NCI-H526 treated with DMSO at 0.1 percent for 48 hours (cell line): Measurements from ENCODE around the gene CDCA3.
"Not testable (repeated sequence)": the region's sequence is repeated elsewhere in the genome, so short reads cannot be mapped to it uniquely, and the experiment has no call there.

Experiments
- DNase-seq: peaks from one replicate; lab custom pipeline; 2025; lab: John Stamatoyannopoulos, UW

Gene CDCA3

DNA sequence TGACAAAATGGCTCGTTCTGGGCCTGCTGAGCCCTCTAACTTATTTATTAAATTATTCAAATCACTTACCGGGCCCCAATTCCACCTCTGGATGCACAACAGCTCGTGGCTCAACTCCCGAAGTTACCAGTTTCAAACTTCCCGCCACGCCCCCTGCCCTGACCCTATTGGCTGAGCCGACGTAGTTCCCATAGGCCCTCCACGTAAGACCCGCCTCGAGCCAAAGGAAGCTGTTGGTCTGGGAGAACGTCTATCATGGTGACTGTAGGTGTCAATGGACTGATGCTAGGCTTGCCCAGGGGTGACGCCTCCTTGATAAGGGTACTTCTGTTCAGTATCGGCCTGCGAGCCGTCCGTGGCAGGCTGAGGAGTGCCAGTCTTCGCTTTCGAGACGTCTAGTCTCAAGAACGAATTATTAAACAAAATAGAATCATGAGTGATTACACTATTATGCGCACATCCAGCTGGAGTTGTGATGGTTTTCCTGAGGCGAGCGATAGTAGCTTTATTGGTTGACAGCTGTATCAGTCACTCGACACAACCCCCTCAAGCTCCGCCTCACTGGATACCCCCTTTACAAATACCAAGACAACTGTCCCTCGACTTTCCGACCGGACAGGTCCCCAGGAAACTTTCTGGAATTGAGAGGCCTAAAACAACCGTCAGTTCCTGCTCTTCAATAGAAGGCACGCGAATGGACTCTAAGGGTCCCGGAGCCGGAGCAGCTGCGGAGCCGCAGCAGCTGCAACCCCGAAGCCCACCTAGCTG, at the start of gene CDCA3:
Gene CDCA3 (minus strand): TSS at position 134 of the 768 bp plus-strand sequence. CDS start 334 bp downstream, outside the sequence.
- DNase-seq: peak; percentile 96

DNA sequence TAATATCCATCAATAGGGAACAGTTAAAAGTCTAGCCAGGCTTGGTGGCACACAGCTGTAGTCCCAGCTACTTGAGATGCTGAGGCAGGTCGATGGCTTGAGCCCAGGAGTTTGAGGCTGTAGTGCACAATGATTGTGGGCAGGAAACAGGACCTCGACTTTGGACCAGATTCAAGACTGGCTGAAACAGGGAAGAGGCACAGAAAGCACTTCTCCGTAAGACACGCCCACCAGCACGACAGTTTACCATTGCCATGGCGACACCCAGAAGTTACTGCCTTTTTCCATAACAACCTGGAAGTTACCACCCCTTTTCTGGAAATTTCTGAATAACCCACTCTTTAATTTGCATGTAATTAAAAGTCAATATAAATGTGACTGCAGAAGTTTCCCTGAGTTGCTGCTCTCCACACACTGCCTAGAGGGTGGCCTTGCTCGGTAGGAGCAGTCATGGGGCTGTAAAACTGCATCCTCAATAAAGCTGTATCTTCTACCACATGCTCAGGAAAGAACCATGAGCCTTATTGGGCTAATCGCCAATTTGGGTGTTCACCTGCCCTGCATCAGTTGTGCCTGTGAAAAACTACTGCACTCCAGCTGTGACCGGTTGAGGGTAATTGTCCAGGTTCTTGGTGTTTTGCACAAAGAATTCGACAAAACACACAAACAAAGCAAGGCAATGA, 48.9 kb upstream of the CDCA3 start:
- no peak for DNase-seq

DNA sequence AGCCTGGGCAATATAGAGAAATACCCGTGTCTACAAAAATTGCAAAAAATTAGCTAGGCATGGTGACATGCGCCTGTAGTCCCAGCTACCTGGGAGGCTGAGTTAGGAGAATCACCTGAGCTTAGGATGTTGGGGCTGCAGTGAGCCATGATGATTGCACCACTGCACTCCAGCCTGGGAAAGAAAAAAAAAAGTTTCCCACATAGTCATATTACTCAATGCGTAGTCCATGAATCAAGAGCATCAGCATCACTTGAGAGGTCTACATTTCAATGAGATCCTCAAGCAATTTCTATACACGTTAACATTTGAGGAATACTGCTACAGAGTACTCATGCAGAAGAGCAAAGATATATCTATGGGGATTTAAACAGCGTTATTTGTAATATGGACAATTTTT, 48.3 kb upstream of the CDCA3 start:
- no peak for DNase-seq

DNA sequence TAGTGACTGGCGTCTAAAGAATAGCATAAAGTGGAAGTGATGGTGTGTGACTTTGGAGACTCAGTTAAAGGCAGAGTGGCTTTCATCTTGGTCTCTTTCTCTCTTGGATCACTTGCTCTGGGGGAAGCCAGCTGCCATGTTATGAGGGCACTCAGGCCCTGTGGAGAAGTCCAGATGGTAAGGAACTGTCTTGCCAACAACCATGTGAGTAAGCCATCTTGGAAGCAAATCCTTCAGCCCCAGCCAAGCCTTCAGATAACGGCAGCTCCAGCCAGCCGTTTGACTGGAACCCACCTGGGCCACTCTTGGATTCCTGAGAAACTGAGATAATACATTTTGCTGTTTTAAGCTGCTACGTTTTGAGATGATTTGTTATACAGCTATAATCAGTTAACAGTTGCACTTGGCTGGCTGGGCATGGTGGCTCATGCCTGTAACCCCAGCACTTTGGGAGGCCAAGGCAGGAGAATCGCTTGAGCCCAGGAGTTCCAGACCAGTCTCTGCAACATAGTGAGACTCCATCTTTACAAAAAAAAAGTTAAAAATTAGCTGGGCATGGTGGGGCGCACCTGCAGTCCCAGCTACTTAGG, 45.9 kb upstream of the CDCA3 start:
- no peak for DNase-seq

DNA sequence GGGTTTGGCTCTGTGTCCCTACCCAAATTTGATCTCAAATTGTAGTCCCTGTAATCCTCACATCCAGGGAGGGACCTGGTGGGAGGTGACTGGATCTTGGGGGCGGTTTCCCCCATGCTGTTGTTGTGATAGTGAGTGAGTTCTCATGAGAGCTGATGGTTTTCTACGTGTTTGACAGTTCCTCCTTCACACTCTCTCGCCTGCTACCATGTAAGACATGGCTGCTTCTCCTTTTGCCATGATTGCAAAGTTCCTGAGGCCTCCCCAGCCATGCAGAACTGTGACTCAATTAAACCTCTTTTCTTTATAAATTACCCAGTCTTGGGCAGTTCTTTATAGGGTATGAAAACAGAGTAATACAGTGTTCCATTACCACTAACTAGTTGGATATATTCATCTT, 43.2 kb upstream of the CDCA3 start:
- DNase-seq: no peak

DNA sequence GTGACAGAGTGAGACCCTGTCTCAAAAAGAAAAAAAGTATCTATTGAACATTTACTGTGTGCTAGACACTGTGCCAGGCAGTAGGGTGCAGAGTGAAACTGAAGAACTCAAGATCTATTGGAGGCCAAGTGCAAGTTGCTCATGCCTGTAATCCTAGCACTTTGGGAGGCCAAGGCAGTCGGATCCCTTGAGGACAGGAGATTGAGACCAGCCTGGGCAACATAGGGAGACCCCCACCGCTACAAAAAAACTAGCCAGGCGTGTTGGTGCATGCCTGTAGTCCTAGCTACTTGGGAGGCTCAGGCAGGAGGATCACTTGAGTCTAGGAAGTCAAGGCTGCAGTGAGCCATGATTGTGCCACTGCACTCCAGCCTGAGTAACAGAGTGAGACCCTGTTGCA, 41.6 kb upstream of the CDCA3 start:
- DNase-seq: not testable (repeated sequence)

DNA sequence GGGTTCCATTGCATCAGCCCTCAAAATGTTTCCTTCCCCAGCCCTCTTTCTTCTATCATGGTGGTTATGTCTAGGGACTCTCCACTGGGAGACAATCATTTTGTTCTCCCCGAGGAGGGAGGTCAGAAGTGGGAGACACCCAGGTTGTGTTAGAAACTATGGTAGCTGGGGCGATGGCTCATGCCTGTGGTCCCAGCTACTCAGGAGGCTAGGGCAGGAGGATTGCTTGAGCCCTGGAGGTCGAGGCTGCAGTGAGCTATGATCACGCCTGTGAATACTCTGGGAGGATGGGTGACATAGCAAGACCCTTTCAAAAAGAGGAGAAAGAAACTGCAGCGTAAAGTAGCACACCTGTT, 40.5 kb upstream of the CDCA3 start:
- no peak for DNase-seq

DNA sequence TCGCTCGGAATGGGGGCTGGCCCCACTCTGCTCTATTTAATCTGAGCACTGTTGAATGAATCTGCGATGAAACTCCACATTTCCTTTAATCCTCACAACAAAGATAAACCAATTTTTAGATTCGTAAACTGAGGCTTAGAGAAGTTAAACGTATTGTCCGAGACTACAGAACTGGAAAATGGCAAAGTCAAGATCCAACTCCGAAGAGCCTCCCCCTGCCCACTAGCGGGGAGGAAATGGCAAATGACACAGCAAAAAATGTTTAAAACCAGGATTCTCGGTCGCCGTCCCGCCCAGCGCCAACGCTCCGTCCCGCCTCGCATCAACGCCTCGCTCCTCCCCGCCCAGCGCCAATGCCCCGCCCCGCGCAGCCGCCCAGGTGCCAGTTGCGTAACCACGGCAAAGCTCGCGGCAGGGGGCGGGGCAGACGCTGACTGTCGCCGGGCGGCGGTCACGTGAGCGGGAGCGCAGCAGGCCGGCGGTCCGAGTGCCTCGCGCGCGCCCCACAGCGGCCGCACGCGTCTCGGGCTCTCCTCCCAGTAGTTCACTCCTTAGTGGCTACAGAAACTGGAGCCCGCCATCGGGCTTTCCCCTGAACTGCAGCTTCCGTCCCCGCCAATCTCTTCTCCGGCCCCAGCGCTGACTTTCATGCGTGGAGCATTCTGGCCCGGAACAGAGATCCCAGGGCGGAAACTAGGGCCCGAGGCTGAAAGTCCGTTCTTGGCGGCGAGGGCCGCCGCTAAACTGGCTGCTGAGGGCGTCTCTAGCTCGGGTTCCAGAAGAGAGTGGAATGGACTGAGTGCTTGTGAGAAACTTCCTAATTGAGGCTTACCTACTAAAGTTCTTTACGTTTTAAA, 39.9 kb upstream of the CDCA3 start:
- DNase-seq: peak; percentile 89

DNA sequence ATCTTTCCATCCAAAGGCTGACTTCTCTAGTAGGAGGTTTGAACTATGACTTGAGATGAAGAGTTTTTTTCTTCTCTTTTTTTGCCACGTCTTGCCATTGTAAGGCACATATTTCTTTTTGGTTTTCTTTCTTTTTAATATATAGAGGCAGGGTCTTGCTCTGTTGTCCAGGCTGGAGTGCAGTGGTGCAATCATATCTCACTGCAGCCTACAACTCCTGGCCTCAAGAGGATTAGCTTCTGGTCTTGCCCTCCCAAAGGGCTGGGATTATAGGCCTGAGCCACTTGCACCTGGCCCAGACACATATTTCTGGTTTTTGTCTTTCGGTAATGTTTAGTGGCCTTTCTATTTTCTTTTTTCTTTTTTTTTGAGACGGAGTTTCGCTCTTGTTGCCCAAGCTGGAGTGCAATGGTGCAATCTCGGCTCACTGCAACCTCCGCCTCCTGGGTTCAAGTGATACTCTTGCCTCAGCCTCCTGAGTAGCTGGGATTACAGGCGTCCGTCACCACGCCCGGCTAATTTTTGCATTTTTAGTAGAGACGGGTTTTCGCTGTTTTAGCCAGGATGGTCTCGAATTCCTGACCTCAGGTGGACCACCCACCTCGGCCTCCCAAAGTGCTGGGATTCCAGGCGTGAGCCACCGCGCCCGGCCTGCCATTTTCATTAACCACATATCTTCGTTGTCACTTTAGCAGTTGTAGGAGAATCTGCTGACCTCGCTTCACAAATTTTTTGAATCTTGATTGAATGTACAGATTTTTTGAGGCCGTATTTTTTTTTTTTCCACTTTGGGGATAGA, 38.9 kb upstream of the CDCA3 start:
- DNase-seq: not testable (repeated sequence)

DNA sequence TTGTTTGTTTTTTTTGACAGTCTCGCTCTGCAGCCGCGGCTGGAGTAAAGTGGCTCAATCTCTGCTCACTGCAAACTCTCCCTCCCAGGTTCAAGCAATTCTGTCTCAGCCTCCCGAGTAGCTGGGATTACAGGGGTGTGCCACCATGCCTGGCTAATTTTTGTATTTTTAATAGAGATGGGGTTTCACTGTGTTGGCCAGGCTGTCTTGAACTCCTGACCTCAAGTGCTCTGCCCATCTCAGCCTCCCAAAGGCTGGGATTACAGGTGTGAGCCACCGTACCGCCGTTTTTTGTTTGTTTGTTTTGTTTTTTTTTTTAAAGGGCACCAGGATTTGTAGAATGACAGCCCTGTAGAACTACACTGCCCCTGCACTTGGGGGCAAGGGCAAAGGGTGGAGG, 37.7 kb upstream of the CDCA3 start:
- not testable (repeated sequence) for DNase-seq

DNA sequence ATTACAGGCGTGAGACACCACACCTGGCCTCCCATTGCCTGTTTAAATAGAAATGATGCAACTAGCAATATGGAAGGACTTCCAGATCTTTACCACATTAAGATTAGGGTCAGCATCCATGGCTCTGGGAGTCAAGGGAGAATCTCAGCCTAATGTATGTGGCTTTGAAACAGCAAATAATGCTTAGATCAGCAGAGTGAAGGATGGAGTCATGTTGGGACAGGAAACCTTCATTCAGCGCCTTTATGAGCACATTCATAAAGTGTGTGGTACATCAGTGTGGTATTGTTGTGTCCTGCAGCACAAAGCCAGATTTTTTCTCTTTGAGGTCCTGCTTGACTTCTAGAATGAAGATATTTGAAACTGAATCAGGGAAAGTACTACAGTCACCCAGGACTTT, 37.3 kb upstream of the CDCA3 start:
- DNase-seq: no peak

DNA sequence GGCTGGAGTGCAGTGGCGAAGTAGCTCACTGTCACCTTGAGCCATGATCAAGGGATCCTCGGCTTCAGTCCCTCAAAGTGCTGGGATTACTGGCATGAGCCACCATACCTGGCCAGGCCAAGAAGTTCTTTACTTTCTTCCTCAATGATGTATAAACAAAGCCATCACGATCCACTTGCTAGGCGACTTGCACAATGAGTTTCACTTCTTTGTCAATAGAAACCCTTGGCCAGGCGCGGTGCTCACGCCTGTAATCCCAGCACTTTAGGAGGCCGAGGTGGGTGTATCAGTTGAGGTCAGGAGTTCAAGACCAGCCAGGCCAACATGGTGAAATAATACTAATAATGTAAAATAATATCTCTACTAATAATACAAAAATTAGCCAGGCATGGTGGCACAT, 36.4 kb upstream of the CDCA3 start:
- no peak for DNase-seq

DNA sequence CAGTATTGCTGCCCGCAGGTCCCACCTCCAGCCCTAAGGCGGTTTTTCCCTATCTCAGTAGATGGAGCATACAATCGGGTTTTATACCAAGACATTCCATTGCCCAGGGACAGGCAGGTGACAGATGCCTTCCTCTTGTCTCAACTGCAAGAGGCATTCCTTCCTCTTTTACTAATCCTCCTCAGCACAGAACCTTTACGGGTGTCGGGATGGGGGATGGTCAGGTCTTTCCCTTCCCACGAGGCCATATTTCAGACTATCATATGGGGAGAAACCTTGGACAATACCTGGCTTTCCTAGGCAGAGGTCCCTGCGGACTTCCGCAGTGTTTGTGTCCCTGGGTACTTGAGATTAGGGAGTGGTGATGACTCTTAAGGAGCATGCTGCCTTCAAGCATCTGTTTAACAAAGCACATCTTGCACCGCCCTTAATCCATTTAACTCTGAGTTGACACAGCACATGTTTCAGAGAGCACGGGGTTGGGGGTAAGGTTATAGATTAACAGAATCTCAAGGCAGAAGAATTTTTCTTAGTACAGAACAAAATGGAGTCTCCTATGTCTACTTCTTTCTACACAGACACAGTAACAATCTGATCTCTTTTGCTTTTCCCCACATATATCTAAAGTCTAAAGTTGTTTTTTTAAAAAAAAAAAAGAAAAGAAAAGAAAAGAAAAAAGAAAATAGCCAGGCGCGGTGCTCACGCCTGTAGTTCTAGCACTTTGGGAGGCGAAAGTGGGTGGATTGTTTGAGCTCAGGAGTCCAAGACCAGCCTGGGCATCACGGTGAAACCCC, 35.3 kb upstream of the CDCA3 start:
- not testable (repeated sequence) for DNase-seq

DNA sequence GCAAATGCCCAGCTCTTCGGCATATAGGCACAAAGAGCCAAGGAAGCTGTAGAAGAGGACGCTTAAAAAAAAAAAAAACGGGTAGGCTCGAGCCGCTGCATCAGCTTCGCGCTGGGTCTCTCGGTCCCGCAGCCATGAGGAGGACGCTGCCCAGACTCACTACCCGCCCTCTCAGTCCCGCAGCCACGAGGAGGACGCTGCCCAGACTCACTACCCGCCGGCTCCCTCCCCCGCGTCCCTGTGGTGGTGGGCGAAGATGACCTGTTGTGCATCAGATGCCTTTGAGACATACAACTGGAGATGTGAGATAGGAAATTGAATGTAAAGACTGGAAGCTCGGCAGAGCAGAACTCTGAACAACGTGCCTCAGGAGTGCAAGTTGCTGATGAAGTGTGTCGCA, 33.5 kb upstream of the CDCA3 start:
- DNase-seq: no peak

DNA sequence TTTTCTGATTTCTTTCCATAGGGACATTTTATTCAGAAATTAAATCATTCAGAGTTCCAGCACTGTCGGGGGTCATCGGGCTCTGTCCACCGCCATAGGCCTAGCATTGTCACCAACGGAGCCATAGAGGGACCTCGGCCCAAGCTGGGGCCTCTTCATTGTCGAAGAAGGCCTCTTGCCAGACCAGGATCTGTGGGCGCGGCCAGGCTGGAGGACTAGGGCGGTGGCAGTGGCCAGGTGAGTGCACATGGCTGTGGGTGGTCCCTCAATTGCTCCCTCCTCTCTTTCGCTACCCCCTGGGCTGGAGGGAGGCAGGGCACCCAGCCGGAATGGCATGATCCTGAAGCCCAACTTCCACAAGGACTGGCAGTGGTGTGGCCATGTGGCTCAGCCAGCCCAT, 32.6 kb upstream of the CDCA3 start:
- DNase-seq: no peak

DNA sequence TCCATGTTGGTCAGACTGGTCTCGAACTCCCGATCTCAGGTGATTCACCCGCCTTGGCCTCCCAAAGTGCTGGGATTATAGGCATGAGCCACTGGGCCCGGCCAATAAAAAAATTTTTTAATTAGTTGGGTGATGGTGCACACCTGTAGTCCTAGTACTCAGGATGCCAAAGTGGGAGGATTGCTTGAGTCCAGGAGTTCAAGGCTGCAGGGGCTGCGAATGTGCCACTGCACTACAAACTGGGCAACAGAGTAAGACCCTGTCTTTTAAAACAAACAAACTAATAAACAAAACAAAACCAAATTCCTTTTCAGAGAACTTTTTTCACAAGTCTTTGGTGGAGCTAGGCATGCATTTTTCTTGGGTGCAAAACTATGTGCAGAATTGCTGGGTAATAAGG, 32.2 kb upstream of the CDCA3 start:
- no peak for DNase-seq

DNA sequence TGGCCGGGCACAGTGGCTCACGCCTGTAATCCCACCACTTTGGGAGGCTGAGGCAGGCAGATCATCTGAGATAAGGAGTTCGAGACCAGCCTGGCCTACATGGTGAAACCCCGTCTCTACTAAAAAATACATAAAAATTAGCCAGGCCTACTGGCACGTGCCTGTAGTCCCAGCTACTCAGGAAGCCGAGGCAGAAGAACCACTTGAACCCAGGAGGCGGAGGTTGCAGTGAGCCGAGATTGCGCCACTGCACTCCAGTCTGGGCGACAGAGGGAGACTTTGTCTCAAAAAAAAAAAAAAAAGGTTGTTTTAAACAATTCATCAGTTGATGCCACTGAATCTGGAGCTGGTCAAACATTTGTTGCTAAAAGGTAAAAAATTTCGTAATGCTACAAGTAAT, 28.7 kb upstream of the CDCA3 start:
- DNase-seq: not testable (repeated sequence)

DNA sequence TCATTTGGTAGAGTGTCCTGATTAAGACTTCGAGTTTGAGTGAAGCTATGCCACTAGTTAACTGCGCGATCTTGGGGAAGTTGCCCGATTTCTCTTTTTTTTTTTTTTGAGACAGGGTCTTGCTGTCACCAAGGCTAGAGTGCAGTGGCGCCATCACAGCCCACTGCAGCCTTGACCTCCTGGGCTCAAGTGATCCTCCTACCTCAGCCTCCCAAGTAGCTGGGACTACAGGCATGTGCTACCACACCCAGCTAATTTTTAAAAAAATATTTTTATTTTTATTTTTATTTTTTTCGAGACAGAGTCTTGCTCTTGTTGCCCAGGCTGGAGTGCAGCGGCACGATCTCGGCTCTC, 22.9 kb upstream of the CDCA3 start:
- not testable (repeated sequence) for DNase-seq

DNA sequence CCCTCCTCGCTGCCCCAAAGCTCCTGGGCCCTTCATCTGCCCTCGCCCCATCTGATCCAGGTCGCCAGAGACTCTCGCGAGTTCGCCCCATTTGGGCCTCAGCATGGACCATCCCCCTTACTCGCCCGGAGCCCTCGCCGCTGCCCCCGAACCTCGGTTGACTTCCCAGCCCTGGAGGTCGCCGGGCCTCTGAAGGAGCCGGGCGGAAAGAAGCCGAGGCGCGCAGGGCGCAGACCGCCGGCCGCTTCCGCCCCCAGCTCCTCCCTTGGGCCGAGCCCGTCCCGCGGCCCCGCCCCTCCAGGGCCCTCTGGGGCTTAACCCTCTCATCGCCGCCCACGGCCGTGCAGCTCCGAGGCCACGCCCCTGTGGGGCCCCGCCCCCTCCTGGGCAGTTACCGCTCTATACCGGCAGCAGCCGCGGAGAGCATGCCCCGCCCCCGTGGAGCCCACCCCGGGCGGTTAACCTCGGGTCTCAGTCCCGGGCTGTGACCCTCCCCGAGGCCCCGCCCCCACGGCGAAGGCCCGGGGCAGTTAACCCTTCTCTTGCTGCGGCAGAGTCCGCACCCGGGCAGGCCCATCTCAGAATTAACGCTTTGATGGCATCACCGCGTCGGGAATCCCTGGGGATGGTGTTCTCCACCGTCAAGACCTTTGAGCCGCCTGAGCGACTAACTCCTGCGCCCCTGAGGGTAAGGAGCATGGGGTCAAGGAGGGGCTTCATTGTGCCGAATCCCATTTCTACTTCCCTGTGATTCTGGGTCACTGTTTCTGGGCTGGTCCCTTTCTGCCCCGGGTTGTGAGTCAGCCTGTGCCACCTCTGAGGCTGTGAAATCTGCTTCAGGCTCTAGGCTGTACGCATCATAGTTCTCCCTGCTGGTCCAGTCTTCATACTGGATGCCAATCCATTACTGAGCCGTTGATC, 22.3 kb upstream of the CDCA3 start, which contains the start of gene SPSB2:
Gene SPSB2 (minus strand): TSS at position 210 of the 921 bp plus-strand sequence. CDS start 402 bp downstream, outside the sequence.
- peak; percentile 93 for DNase-seq
